OCI-LY7 (cell line): Measurements from ENCODE around the gene PSMC3. TPM values are rescaled to one million over a fixed set of nuclear protein-coding genes. Genes with fewer than 3 reads are reported as not detected.

Experiments
- BruUV-seq: library from RNA; stranded (reverse); fragments of 400-500 nt; replicated peaks from 2 replicates; lab custom pipeline; 2021; lab: Mats Ljungman, UMichigan
- CTCF ChIA-PET: fragments of 300-600 bp; sonication (Branson Sonifier 250); formaldehyde crosslinking; loops from one replicate; lab custom pipeline; 2022; ENCODE audit warnings: antibody characterized with exemption; ENCODE audit not compliant: unreplicated experiment; lab: Charles Lee
- POLR2A ChIA-PET: fragments of 300-600 bp; sonication (Branson Sonifier 250); formaldehyde crosslinking; loops from one replicate; lab custom pipeline; 2022; ENCODE audit warnings: antibody characterized with exemption; lab: Charles Lee
- DNase-seq: peaks from one replicate; pipeline ENCODE4 v3.0.0-alpha.2; 2015; ENCODE audit warnings: low spot score
- H2AFZ ChIP-seq: fragments of 200-600 bp; sonication (generic), shearing (Covaris generic); 2 replicates; pipeline ENCODE4 v1.6.1; 2014; ENCODE audit warnings: mild to moderate bottlenecking, antibody characterized with exemption, low read length, moderate library complexity
- H3K27ac ChIP-seq: fragments of 200-600 bp; sonication (generic); 2 replicates; pipeline ENCODE4 v1.5.1; 2014; ENCODE audit warnings: mixed run types, low read depth, mild to moderate bottlenecking, moderate library complexity, low read length, inconsistent platforms; ENCODE audit not compliant: poor library complexity, severe bottlenecking
- H3K36me3 ChIP-seq: fragments of 200-600 bp; sonication (generic); 2 replicates; pipeline ENCODE4 v1.6.1; 2014; ENCODE audit warnings: mild to moderate bottlenecking, antibody characterized with exemption, low read length, moderate library complexity, mixed read lengths; ENCODE audit not compliant: insufficient read depth
- H3K4me1 ChIP-seq: fragments of 200-600 bp; sonication (generic); 2 replicates; pipeline ENCODE4 v1.5.1; 2014; ENCODE audit warnings: mild to moderate bottlenecking, low read length; ENCODE audit not compliant: insufficient read depth, poor library complexity, severe bottlenecking
- H3K4me2 ChIP-seq: fragments of 200-600 bp; sonication (generic); 2 replicates; pipeline ENCODE4 v1.6.1; 2014; ENCODE audit warnings: mild to moderate bottlenecking, low read length
- H3K4me3 ChIP-seq: fragments of 200-600 bp; sonication (generic); 2 replicates; pipeline ENCODE4 v1.5.1; 2014; ENCODE audit warnings: mild to moderate bottlenecking, low read depth, low read length; ENCODE audit not compliant: poor library complexity, severe bottlenecking
- H3K79me2 ChIP-seq: fragments of 200-600 bp; sonication (generic); 2 replicates; pipeline ENCODE4 v1.6.1; 2016; ENCODE audit warnings: low read depth, mild to moderate bottlenecking, low read length, moderate library complexity, mixed read lengths; ENCODE audit not compliant: insufficient read depth
- H3K9me2 ChIP-seq: fragments of 200-600 bp; sonication (generic); 2 replicates; pipeline ENCODE4 v1.6.1; 2016; ENCODE audit warnings: mild to moderate bottlenecking, low read length, mixed read lengths; ENCODE audit not compliant: insufficient read depth
- H3K9me3 ChIP-seq: fragments of 200-600 bp; sonication (generic); 2 replicates; pipeline ENCODE4 v1.6.1; 2014; ENCODE audit warnings: mild to moderate bottlenecking, mixed run types, low read length, mixed read lengths
- H4K20me1 ChIP-seq: fragments of 200-600 bp; sonication (generic); 2 replicates; pipeline ENCODE4 v1.6.1; 2014; ENCODE audit warnings: mild to moderate bottlenecking, antibody characterized with exemption, low read length, moderate library complexity, mixed read lengths; ENCODE audit not compliant: insufficient read depth
- CTCF ChIP-seq: fragments of 200-600 bp; sonication (generic); conservative IDR thresholded peaks from 2 replicates; pipeline ENCODE4 v1.5.1; 2014; ENCODE audit warnings: mild to moderate bottlenecking, antibody characterized with exemption, low read length, moderate library complexity, mixed read lengths
- EZH2phosphoT487 ChIP-seq: fragments of 200-600 bp; sonication (generic); IDR thresholded peaks from 2 replicates; pipeline ENCODE4 v1.6.1; 2018; ENCODE audit warnings: low read depth, borderline replicate concordance, mild to moderate bottlenecking, mixed run types, antibody characterized with exemption, low read length, moderate library complexity, mixed read lengths
- intact Hi-C: fragments of 100-400 bp; cut with micrococcal nuclease; formaldehyde crosslinking; loops from one replicate; pipeline ENCODE4 v1.10.0; 2022; ENCODE audit not compliant: unreplicated experiment
- total RNA-seq, 2 experiments: library from RNA; depleted of rRNA in 1 of 2; stranded (reverse); fragments of >200 nt in 1 of 2; shearing (Covaris generic) in 1 of 2; gene quantifications; 2 replicates each; pipeline ENCODE4 v1.2.3, GENCODE V29; 2014 to 2022

Gene PSMC3
- total RNA-seq, 2 experiments from 2014 or later, result 122 to 144 TPM

GRCh38 chr11:47380078-47380477, 46.2 kb downstream of the PSMC3 start:
- Histone ChIP-seq H2AFZ (no peak overlapping the region), H3K4me1 (peaks cover 31% of the 10 kb centered on the region), H3K4me2 (no peak overlapping the region), H3K27ac (no peak overlapping the region), H4K20me1 (no peaks in the 10 kb centered on the region), H3K79me2 (peaks cover 24% of the 10 kb centered on the region), H3K36me3 (peaks cover 5% of the 10 kb centered on the region), H3K9me2 (no peaks in the 10 kb centered on the region), H3K9me3 (no peaks in the 10 kb centered on the region), H3K4me3 (no peak overlapping the region)
- intact Hi-C loops, result no loop called here
- BruUV-seq, result no TSS peak
- ChIA-PET POLR2A (interaction anchor here (0.5 to 1.7 kb wide), 4 partner anchors 9 to 19 kb away, joined by 3 to 4 read pairs (median 3); no protein-coding TSS in a partner anchor), CTCF (interaction anchor here (1.0 kb wide), 1 partner anchor 17 kb away, joined by 3 read pairs; no protein-coding TSS in a partner anchor)
- DNase-seq, result no peak
- TF ChIP-seq EZH2phosphoT487 (no peak), CTCF (no peak)

GRCh38 chr11:47379317-47379716, 46.9 kb downstream of the PSMC3 start:
- Histone ChIP-seq H3K4me3 (no peak overlapping the region), H3K36me3 (peaks cover 12% of the 10 kb centered on the region), H3K9me3 (no peaks in the 10 kb centered on the region), H3K4me1 (peaks cover 38% of the 10 kb centered on the region), H3K27ac (peak overlapping the region; percentile 67), H4K20me1 (no peaks in the 10 kb centered on the region), H3K79me2 (peaks cover 24% of the 10 kb centered on the region), H2AFZ (no peak overlapping the region), H3K4me2 (peak overlapping the region; percentile 85), H3K9me2 (no peaks in the 10 kb centered on the region)
- no peak for TF ChIP-seq EZH2phosphoT487
- no peak for TF ChIP-seq CTCF
- intact Hi-C loops, result loop anchor here (10.0 kb wide), 1 partner anchor 75 kb away; no protein-coding TSS in a partner anchor
- CTCF ChIA-PET, result interaction anchor here (1.0 kb wide), 1 partner anchor 17 kb away, joined by 3 read pairs; no protein-coding TSS in a partner anchor
- no TSS peak for BruUV-seq
- POLR2A ChIA-PET, result interaction anchor here (0.5 to 1.6 kb wide), 8 partner anchors 8 to 28 kb away, joined by 3 to 19 read pairs (median 6); no protein-coding TSS in a partner anchor
- DNase-seq, result no peak

GRCh38 chr11:47378836-47379170, 47.4 kb downstream of the PSMC3 start:
- Histone ChIP-seq H3K27ac (peak overlapping the region; percentile 67), H3K9me3 (no peaks in the 10 kb centered on the region), H3K4me2 (peak overlapping the region; percentile 85), H4K20me1 (no peaks in the 10 kb centered on the region), H3K9me2 (no peaks in the 10 kb centered on the region), H3K4me3 (peak overlapping the region; percentile 79), H3K36me3 (peaks cover 17% of the 10 kb centered on the region), H3K4me1 (peaks cover 43% of the 10 kb centered on the region), H3K79me2 (peaks cover 24% of the 10 kb centered on the region), H2AFZ (peak overlapping the region; percentile 26; the same call in 1 of the 2 replicates)
- BruUV-seq, result TSS peak; percentile 92
- CTCF ChIA-PET, result interaction anchor here (0.6 to 0.9 kb wide), 3 partner anchors 15 to 158 kb away, joined by 3 to 4 read pairs (median 3); no protein-coding TSS in a partner anchor
- DNase-seq, result no peak
- TF ChIP-seq CTCF (no peak), EZH2phosphoT487 (no peak)
- POLR2A ChIA-PET, result interaction anchor here (0.5 to 1.6 kb wide), 10 partner anchors 9 to 222 kb away, joined by 3 to 19 read pairs (median 6); no protein-coding TSS in a partner anchor
- intact Hi-C loops, result loop anchor here (1.0 to 10.0 kb wide), 3 partner anchors 21 to 76 kb away; partner anchors contain the start of gene SLC39A13
